Ishikawa (cell line): ENCODE data around the gene ANXA6.

Experiments used
- CEBPB ChIP-seq: IDR thresholded peaks from 2 replicates; pipeline ENCODE4 v1.6.1; 2012
- EGR1 ChIP-seq: IDR thresholded peaks from 2 replicates; pipeline ENCODE4 v1.6.1; 2012
- EP300 ChIP-seq: IDR thresholded peaks from 2 replicates; pipeline ENCODE4 v1.6.1; 2012; ENCODE audit warnings: borderline replicate concordance
- FOXM1 ChIP-seq: IDR thresholded peaks from 2 replicates; pipeline ENCODE4 v1.6.1; 2012; ENCODE audit warnings: low read depth, borderline replicate concordance
- MAX ChIP-seq: IDR thresholded peaks from 2 replicates; pipeline ENCODE4 v1.6.1; 2012
- NFIC ChIP-seq: IDR thresholded peaks from 2 replicates; pipeline ENCODE4 v1.6.1; 2012
- RAD21 ChIP-seq: IDR thresholded peaks from 2 replicates; pipeline ENCODE4 v1.6.1; 2012; ENCODE audit warnings: low read depth
- REST ChIP-seq: IDR thresholded peaks from 2 replicates; pipeline ENCODE4 v1.6.1; 2012; ENCODE audit warnings: low read depth, mild to moderate bottlenecking
- TAF1 ChIP-seq: IDR thresholded peaks from 2 replicates; pipeline ENCODE4 v1.6.1; 2012; ENCODE audit warnings: low read depth, mild to moderate bottlenecking
- TEAD4 ChIP-seq: IDR thresholded peaks from 2 replicates; pipeline ENCODE4 v1.6.1; 2012
- USF1 ChIP-seq: IDR thresholded peaks from 2 replicates; pipeline ENCODE4 v1.6.1; 2012
- ZBTB7A ChIP-seq: IDR thresholded peaks from 2 replicates; pipeline ENCODE4 v1.6.1; 2012; ENCODE audit warnings: low read depth

- TF ChIP-seq RAD21 = no peak
- TF ChIP-seq EP300 = no peak
- TF ChIP-seq USF1 = no peak
- no peak for TF ChIP-seq NFIC
- TF ChIP-seq TAF1 = no peak
- TF ChIP-seq CEBPB = no peak
- no peak for TF ChIP-seq REST
- no peak for TF ChIP-seq FOXM1
- TF ChIP-seq MAX = no peak
- no peak for TF ChIP-seq EGR1
- no peak for TF ChIP-seq ZBTB7A
- no peak for TF ChIP-seq TEAD4
Measured at GRCh38 chr5:151182524-151182900, 24.9 kb upstream of the ANXA6 start.
